Heart right ventricle (tissue), 16 donors: ENCODE data around the gene KIF3B. TPM values are rescaled to one million over a fixed set of nuclear protein-coding genes. Genes with fewer than 3 reads are reported as not detected.

Experiments used
- ATAC-seq, 8 donors: fragments of 200-7000 bp; cut with Tn5 transposase; one replicate each; pipeline ENCODE4 v1.9.1; 2020; ENCODE audit warnings: mild to moderate bottlenecking in 8 of 8, moderate library complexity in 8 of 8, moderate number of reproducible peaks in 1 of 8
- DNase-seq, 2 donors: peaks; one replicate each; pipeline ENCODE4 v3.0.0-alpha.2; 2020
- H3K27ac ChIP-seq, 10 donors: fragments of 200-600 bp; sonication (generic) in 2 of 10; one replicate each; pipeline versions ENCODE4 v1.5.0 to v1.8.0; 2020 to 2022; ENCODE audit warnings: mild to moderate bottlenecking in 3 of 10
- H3K27me3 ChIP-seq, 7 donors: fragments of 200-600 bp; one replicate each; pipeline ENCODE4 v1.8.0; 2021 to 2022; ENCODE audit warnings: mild to moderate bottlenecking in 2 of 7
- H3K36me3 ChIP-seq, 9 donors: fragments of 200-600 bp; sonication (generic) in 1 of 9; one replicate each; pipeline versions ENCODE4 v1.5.0 to v1.8.0; 2020 to 2022; ENCODE audit warnings: mild to moderate bottlenecking in 2 of 9
- H3K4me1 ChIP-seq, 9 donors: fragments of 200-600 bp; sonication (generic) in 1 of 9; one replicate each; pipeline versions ENCODE4 v1.5.0 to v1.8.0; 2020 to 2022; ENCODE audit warnings: mild to moderate bottlenecking in 4 of 9
- H3K4me3 ChIP-seq, 10 donors: fragments of 200-600 bp; sonication (generic) in 2 of 10; one replicate each; pipeline versions ENCODE4 v1.5.0 to v1.8.0; 2020 to 2022; ENCODE audit warnings: mild to moderate bottlenecking in 7 of 10, moderate library complexity in 2 of 10
- H3K9me3 ChIP-seq, 11 donors: fragments of 200-600 bp in 10 of 11; sonication (generic) in 2 of 11; one replicate each; pipeline versions ENCODE4 v1.5.0 to v1.8.0; 2013 to 2022; ENCODE audit warnings: mild to moderate bottlenecking in 2 of 11, control low read depth in 1 of 11, moderate library complexity in 1 of 11
- CTCF ChIP-seq, 9 donors: fragments of 200-600 bp; sonication (generic) in 2 of 9; IDR thresholded peaks; one replicate each; pipeline versions ENCODE4 v1.5.0 to v1.8.0; 2021 to 2022; ENCODE audit warnings: antibody characterized with exemption in 9 of 9, mild to moderate bottlenecking in 5 of 9, moderate library complexity in 1 of 9
- WGBS, 2 donors: extraction: QIAGEN DNeasy Blood & Tissue Kit; methylation state at CpG; one replicate each; pipeline ENCODE4 v1.1.7; 2013; ENCODE audit warnings: inconsistent platforms in 1 of 2; 5-methylcytosine and 5-hydroxymethylcytosine counted together
- intact Hi-C, 10 donors: fragments of 100-400 bp; cut with DNase I; formaldehyde crosslinking; loops; one replicate each; pipeline versions ENCODE4 v1.11.1 to v1.14.2; 2022
- polyA plus RNA-seq, 2 donors: library from polyadenylated mRNA; stranded (reverse); fragments of 200-250 nt; gene quantifications; one replicate each; pipeline ENCODE4 v1.2.3, GENCODE V29; 2013
- total RNA-seq, 10 donors: library from RNA; stranded (reverse); fragmentation: NEBNext Ultra II Directional in 3 of 10; extraction: Animal tissue kit (Norgen Biotek cat#: 25700) in 3 of 10; gene quantifications; one replicate each; pipeline versions ENCODE4 v1.2.1 to v1.2.4, GENCODE V29; 2021 to 2023
- donor health status: Arrhythmogenic right ventricular cardiomyopathy.
- donor health status: ischemic (EF 13 %, LVEDD 7.1; RV severe dilation, severe dysfunction).
- donor health status: healthy with polysubstance abuse.
- donor health status: DM: no; HTN: yes; CAD: no.
- donor health status: DM: no; HTN: no; CAD: no.
- donor health status: ischemic (EF 25% LVEDD 6.9; RV normal size, moderate dysfunction).
- donor health status: ischemic (EF 25% LVEDD 5.7; RV mildly dilated, moderate dysfunction).
- donor health status: healthy.
- donor health status: DM: yes; HTN: yes; CAD: no.
- donor health status: Ischemic cardiomyopathy.
- donor health status: ischemic (EF 35%, LVEDD 5.7; RV mildly dilated, moderate dysfunction).
- donor health status: nonischemic (EF 11% LVEDD 7.7; RV severe dilation, severe dysfunction).
- donor health status: DM: yes; HTN: yes; CAD: no.
- donor health status: PGD.
- donor health status: ischemic (EF 29% LVEDD 5.4; RV normal size, mild dysfunction).
- donor health status: nonischemic (EF 23%, LVEDD 6.1; RV moderate dilation, normal function).

Gene KIF3B
- total and polyA plus RNA-seq, 12 donors, result 4.7 to 16.3 (median 11.1) TPM

DNA sequence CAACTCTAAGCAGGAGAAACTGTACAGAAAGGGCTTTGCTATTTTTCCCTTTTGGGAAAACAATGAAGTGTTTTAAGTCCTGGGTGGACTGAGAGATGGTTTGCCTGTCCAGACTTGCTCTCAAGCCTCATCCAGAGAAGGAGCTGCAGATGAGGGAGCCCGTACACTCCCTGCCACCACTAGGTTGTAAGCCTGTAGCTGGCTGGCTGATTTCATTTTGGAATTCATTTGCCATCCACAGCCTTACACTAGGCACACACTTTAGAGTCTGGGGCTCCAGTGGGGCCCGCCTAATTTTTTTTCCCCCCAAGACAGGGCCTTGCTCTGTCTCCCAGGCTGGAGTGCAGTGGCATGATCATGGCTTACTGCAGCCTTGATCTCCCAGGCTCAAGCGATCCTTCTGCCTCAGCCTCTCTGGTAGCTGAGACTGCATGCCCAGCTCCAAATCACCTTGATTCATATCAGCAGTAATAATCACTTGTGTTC, 41.4 kb upstream of the KIF3B start:
- H3K9me3 ChIP-seq, result no peaks in the 10 kb centered on the region
- H3K4me1 ChIP-seq, result peaks cover 0 to 29% (median 0%) of the 10 kb centered on the region in 9 donors
- ATAC-seq (no peak), DNase-seq (no peak)
- TF ChIP-seq CTCF (IDR thresholded peaks at IDR 0.05), result no peak
- H3K36me3 ChIP-seq, result peaks cover 0 to 67% (median 28%) of the 10 kb centered on the region in 9 donors
- no peaks in the 10 kb centered on the region for H3K27me3 ChIP-seq
- WGBS, 2 donors, result 93 to 96% methylated on average over 3 of the region's 3 CpGs
- intact Hi-C loops, result no loop called here
- H3K27ac ChIP-seq, result no peak overlapping the region
- no peak overlapping the region for H3K4me3 ChIP-seq

- whole genome bisulfite sequencing, 2 donors, result 96 to 99% methylated on average over 2 of the region's 2 CpGs
- ATAC-seq (no peak), DNase-seq (no peak)
- no peak for TF ChIP-seq CTCF (IDR thresholded peaks at IDR 0.05)
- H3K27ac ChIP-seq, result no peak overlapping the region
- peaks cover 0 to 59% (median 25%) of the 10 kb centered on the region in 9 donors for H3K36me3 ChIP-seq
- H3K4me3 ChIP-seq, result no peak overlapping the region
- peaks cover 0 to 25% (median 0%) of the 10 kb centered on the region in 9 donors for H3K4me1 ChIP-seq
- intact Hi-C loops, result no loop called here
- H3K27me3 ChIP-seq, result no peaks in the 10 kb centered on the region
- H3K9me3 ChIP-seq, result no peaks in the 10 kb centered on the region
These were observed 40.6 kb upstream of the KIF3B start for GRCh38 chr20:32236819-32237218.

DNA sequence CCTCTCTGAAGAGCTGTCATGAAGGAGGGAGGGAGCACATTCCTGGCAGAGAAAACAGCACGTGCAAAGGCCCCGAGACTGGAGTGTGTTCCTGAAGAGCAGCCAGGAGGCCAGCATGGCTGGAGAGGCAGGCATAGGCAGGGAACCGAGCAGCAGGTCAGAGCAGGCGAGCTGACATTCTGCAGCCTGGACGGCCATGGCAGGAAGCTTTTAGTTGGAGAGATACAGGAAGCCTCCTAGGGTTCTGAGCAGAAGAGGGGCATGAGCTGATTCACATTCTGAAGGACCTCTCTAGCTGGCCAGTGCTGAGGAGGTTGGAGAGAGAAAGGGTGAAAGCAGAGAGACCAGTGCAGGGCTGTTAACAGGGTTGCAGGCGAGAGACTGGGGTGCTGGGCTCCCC, 40.0 kb upstream of the KIF3B start:
- WGBS, 2 donors, result 84 to 86% methylated on average over 6 of the region's 6 CpGs

More for the DNA sequence above, 40.0 kb upstream of the KIF3B start:
- Histone ChIP-seq H3K4me1 (peaks cover 0 to 19% (median 0%) of the 10 kb centered on the region in 9 donors), H3K9me3 (no peaks in the 10 kb centered on the region), H3K27me3 (no peaks in the 10 kb centered on the region), H3K36me3 (peaks cover 0 to 53% (median 21%) of the 10 kb centered on the region in 9 donors), H3K4me3 (no peak overlapping the region), H3K27ac (no peak overlapping the region)
- ATAC-seq, result no peak
- no peak for DNase-seq
- intact Hi-C loops, result no loop called here
- no peak for TF ChIP-seq CTCF (IDR thresholded peaks at IDR 0.05)
